Stomach (tissue), 9 donors: ENCODE measurements around the gene PITPNM1. TPM values are rescaled to one million over a fixed set of nuclear protein-coding genes. Genes with fewer than 3 reads are reported as not detected.
"Not testable (repeated sequence)": the region's sequence is repeated elsewhere in the genome, so short reads cannot be mapped to it uniquely, and the experiment has no call there.

Experiments
- DNase-seq, 2 donors: peaks; one replicate each; pipeline versions ENCODE4 v3.0.0 to v3.0.0-alpha.2; 2013 to 2019
- H3K27ac ChIP-seq, 5 donors: fragments of 200-600 bp in 4 of 5; sonication (generic) in 4 of 5; one replicate each; pipeline ENCODE4 v1.5.1; 2013 to 2019; ENCODE audit warnings: mild to moderate bottlenecking in 1 of 5, moderate library complexity in 1 of 5
- H3K27me3 ChIP-seq, 3 donors: fragments of 200-600 bp; sonication (generic); one replicate each; pipeline ENCODE4 v1.5.1; 2017 to 2019; ENCODE audit warnings: mixed run types in 1 of 3
- H3K36me3 ChIP-seq, 4 donors: fragments of 200-600 bp; sonication (generic); 1 replicate in 3 of 4; 2 replicates in 1 of 4; pipeline ENCODE4 v1.5.1; 2016 to 2019
- H3K4me1 ChIP-seq, 4 donors: fragments of 200-600 bp; sonication (generic); one replicate each; pipeline ENCODE4 v1.5.1; 2016 to 2019
- H3K4me3 ChIP-seq, 4 donors: fragments of 200-600 bp; sonication (generic) in 3 of 4; one replicate each; pipeline ENCODE4 v1.5.1; 2016 to 2019; ENCODE audit warnings: mild to moderate bottlenecking in 1 of 4
- H3K9me3 ChIP-seq, 4 donors: fragments of 200-600 bp; sonication (generic); one replicate each; pipeline ENCODE4 v1.5.1; 2016 to 2019
- EP300 ChIP-seq: sonication (generic); formaldehyde crosslinking; IDR thresholded peaks from one replicate; pipeline ENCODE4 v1.6.1; 2017; ENCODE audit warnings: antibody characterized with exemption
- POLR2A ChIP-seq, 4 donors: fragments of 450-650 bp; IDR thresholded peaks; one replicate each; pipeline ENCODE4 v1.6.1; 2016; ENCODE audit warnings: antibody characterized with exemption in 4 of 4, control low read depth in 2 of 4, mild to moderate bottlenecking in 1 of 4, moderate library complexity in 1 of 4
- POLR2AphosphoS5 ChIP-seq, 3 donors: sonication (generic); formaldehyde crosslinking; IDR thresholded peaks; one replicate each; pipeline ENCODE4 v1.6.1; 2016; ENCODE audit warnings: antibody characterized with exemption in 3 of 3
- WGBS, 5 donors: extraction: QIAGEN DNeasy Blood & Tissue Kit in 3 of 5; methylation state at CpG; one replicate each; pipeline versions ENCODE4 v1.1.5 to v1.1.7; 2013 to 2018; 5-methylcytosine and 5-hydroxymethylcytosine counted together
- intact Hi-C: fragments of 100-400 bp; cut with DNase I; formaldehyde crosslinking; loops from one replicate; pipeline ENCODE4 v1.15.1; 2023; ENCODE audit warnings: low total_unique reads
- polyA plus RNA-seq, 3 donors: library from polyadenylated mRNA; stranded (reverse); fragments of 200-250 nt; gene quantifications; one replicate each; pipeline ENCODE4 v1.2.3, GENCODE V29; 2013
- total RNA-seq, 5 donors: library from RNA; depleted of rRNA; stranded (reverse); fragments of >200 nt; gene quantifications; one replicate each; pipeline versions ENCODE4 v1.1.0 to v1.2.3, GENCODE V29; 2014 to 2016
- TF ChIP-seq, protein P1 (sequence below), 7 experiments: fragments of 450-650 bp in 4 of 7; fragments of 200-600 bp in 3 of 7; sonication (generic) in 3 of 7; IDR thresholded peaks; one replicate each; pipeline ENCODE4 v1.5.1; 2016 to 2019; ENCODE audit warnings: antibody characterized with exemption in 7 of 7, control low read depth in 2 of 7, mild to moderate bottlenecking in 1 of 7
- donor health status: healthy with polysubstance abuse.
- donor health status: Bipolar disorder and iron deficiency.
- donor health status: healthy.

Gene PITPNM1
- total and polyA plus RNA-seq, 8 donors = 12.3 to 133 (median 21.1) TPM

DNA sequence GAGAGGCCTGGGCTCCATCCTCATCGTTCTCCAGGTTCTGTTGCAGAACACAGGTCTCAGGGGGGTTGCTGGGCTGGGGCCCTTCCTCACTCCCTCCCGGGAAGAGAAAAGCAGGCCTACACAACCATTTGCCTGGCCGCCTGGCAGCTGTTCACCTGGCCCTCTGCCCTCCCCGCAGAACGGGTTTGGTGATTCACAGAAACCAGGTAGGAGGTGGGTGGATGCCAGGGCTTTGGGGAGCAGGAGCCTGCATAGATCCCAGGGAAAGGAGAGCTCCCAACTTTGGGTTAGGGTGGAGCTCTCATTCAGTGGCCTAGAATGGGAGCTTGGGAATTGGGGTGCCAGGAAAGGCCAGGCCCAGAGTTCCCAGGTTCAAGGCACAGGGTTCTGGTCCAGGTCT is 37.1 kb downstream of the PITPNM1 start:
- peak overlapping the region; percentile 85 to 96 (median 92) for H3K27ac ChIP-seq
- no peaks in the 10 kb centered on the region for H3K9me3 ChIP-seq
- DNase-seq = peak; percentile 83 to 96
- peaks cover 37 to 58% (median 55%) of the 10 kb centered on the region in 4 donors for H3K4me1 ChIP-seq
- no peaks in the 10 kb centered on the region for H3K27me3 ChIP-seq
- intact Hi-C loops = no loop called here
- 7 to 24% (median 12%) methylated on average over 5 of the region's 5 CpGs; no CpG with 5 or more reads in 1 of the 5 donors for WGBS, 5 donors
- H3K36me3 ChIP-seq = peaks cover 0 to 5% (median 2%) of the 10 kb centered on the region in 4 donors
- TF ChIP-seq, protein P1, sequence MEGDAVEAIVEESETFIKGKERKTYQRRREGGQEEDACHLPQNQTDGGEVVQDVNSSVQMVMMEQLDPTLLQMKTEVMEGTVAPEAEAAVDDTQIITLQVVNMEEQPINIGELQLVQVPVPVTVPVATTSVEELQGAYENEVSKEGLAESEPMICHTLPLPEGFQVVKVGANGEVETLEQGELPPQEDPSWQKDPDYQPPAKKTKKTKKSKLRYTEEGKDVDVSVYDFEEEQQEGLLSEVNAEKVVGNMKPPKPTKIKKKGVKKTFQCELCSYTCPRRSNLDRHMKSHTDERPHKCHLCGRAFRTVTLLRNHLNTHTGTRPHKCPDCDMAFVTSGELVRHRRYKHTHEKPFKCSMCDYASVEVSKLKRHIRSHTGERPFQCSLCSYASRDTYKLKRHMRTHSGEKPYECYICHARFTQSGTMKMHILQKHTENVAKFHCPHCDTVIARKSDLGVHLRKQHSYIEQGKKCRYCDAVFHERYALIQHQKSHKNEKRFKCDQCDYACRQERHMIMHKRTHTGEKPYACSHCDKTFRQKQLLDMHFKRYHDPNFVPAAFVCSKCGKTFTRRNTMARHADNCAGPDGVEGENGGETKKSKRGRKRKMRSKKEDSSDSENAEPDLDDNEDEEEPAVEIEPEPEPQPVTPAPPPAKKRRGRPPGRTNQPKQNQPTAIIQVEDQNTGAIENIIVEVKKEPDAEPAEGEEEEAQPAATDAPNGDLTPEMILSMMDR (IDR thresholded peaks at IDR 0.05) = no peak
- TF ChIP-seq EP300 (no peak), POLR2AphosphoS5 (IDR thresholded peaks at IDR 0.05) (peak in 2 of 3 donors; percentile 77 to 83)
- peak overlapping the region; percentile 82 to 95 (median 88) for H3K4me3 ChIP-seq

DNA sequence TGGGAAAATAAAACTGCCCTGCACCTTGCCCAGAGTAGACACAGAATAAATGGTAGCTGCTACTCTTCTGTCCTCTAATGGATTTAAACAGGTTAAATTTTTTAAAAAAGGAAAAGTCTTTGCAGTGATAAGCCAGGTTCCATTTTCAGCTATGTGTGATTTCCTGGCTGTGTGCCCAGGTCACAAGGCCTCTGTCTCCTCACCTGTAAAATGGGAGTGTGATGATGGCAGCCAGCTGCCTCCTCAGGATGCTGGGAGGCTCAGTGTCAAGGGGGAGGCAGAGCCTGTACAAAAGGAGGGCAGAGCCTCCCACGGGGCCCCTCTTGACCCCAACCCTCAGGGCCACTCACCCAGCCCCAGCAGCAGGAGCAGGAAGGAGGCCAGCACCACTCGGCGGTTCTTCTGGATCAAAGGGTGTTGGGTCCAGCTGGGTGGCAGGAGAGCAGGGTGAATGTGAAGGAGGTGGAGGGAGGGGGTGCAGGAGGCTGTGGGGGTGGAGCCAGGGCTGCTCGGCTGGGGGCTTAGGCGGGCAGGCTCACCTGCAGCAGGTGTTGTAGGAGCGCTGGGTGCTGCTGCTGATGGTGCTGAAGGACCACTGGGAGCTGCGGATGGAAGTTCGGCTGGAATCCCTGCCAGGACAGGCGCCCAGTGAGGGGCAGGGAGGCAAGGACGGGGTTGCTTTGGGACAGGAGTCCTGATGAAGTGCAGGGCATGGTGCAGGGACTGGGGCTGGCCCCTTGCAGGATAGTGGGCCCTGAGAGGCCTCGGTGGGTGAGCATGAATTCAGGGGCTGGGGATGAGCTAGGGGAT is 38.0 kb downstream of the PITPNM1 start:
- Histone ChIP-seq H3K9me3 (no peaks in the 10 kb centered on the region), H3K36me3 (peaks cover 0 to 5% (median 2%) of the 10 kb centered on the region in 4 donors), H3K27me3 (no peaks in the 10 kb centered on the region), H3K4me3 (peak overlapping the region in 3 of 4 donors; percentile 82 to 95 (median 91)), H3K27ac (peak overlapping the region; percentile 85 to 96 (median 94)), H3K4me1 (peaks cover 37 to 58% (median 55%) of the 10 kb centered on the region in 4 donors)
- DNase-seq = no peak
- intact Hi-C loops = no loop called here
- TF ChIP-seq EP300 (no peak), POLR2AphosphoS5 (IDR thresholded peaks at IDR 0.05) (no peak), POLR2A (IDR thresholded peaks at IDR 0.05) (no peak)
- TF ChIP-seq, protein P1 (IDR thresholded peaks at IDR 0.05) = no peak
- WGBS, 5 donors = 36 to 57% (median 48%) methylated on average over 10 to 11 of the region's 11 CpGs

DNA sequence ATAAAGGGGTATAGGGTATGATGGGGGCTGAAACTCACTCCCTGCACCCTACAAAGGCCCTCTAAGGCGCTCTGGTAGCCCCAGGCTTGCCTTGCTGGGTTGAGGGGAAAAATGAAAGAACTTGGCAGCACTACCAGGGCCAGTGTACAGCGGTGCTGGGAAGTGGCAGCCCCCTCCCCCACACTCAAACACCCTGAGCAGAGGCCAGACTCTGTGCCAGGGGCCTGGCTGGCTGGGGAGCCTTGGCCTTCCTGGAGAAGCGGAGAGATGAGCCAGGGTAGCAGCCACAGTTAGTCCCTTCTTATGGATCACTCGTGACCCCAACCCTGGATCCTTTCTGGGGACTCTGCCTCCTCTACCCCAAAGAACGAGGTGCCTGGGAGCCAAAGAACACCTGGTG is 38.8 kb downstream of the PITPNM1 start:
- WGBS, 5 donors = 60 to 81% (median 72%) methylated on average over 4 to 5 of the region's 5 CpGs
- Histone ChIP-seq H3K4me3 (no peak overlapping the region), H3K36me3 (peaks cover 0 to 5% (median 2%) of the 10 kb centered on the region in 4 donors), H3K4me1 (peaks cover 37 to 58% (median 55%) of the 10 kb centered on the region in 4 donors), H3K9me3 (no peaks in the 10 kb centered on the region), H3K27me3 (no peaks in the 10 kb centered on the region), H3K27ac (peak overlapping the region; percentile 90 to 98 (median 95))
- no peak for DNase-seq
- intact Hi-C loops = no loop called here
- no peak for TF ChIP-seq EP300
- TF ChIP-seq POLR2A (IDR thresholded peaks at IDR 0.05) = no peak
- TF ChIP-seq, protein P1 (IDR thresholded peaks at IDR 0.05) = no peak
- no peak for TF ChIP-seq POLR2AphosphoS5 (IDR thresholded peaks at IDR 0.05)

DNA sequence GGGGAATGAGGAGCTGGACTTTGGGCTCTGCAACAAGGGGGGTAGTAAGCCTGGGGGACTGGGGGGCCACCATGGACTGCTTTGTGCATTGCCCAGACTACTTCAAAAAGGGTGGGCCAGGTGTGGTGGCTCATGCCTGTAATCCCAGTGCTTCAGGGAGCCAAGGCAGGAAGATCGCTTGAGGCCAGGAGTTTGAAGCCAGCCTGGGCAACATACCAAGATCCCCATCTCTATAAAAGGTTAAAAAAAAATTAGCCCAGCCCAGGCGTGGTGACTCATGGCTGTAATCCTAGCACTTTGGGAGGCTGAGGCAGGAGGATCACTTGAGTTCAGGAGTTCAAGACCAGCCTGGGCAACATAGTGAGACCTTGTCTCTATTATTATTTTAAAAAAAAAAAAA is 39.6 kb downstream of the PITPNM1 start:
- H3K4me3 ChIP-seq = peak overlapping the region in 3 of 4 donors; percentile 54 to 64 (median 56)
- not testable (repeated sequence) for H3K27me3 ChIP-seq

DNA sequence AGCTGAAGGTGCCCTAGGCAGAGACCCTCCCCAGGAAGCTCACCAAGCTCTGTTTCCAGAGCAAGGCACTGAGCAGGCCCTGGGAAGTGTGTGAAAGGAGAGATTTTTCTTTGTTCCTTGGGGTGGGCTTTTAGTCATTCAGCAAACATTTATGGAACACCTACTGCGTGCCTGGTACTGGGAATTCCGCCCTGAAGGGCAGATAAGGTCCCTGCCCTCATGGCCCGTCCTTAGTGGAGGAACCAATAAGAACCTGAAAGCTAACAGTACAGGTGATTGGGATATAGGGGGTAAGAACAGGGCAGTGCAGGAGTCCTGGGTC is 40.0 kb downstream of the PITPNM1 start:
- intact Hi-C loops = no loop called here
- H3K27me3 ChIP-seq = no peaks in the 10 kb centered on the region
- H3K4me1 ChIP-seq = peaks cover 37 to 58% (median 55%) of the 10 kb centered on the region in 4 donors
- H3K9me3 ChIP-seq = no peaks in the 10 kb centered on the region
- peak overlapping the region; percentile 90 to 98 (median 95) for H3K27ac ChIP-seq
- TF ChIP-seq EP300 = no peak
- TF ChIP-seq, protein P1 (IDR thresholded peaks at IDR 0.05) = no peak
- no peak for TF ChIP-seq POLR2A (IDR thresholded peaks at IDR 0.05)
- peak in 1 of 3 donors; percentile 54 for TF ChIP-seq POLR2AphosphoS5 (IDR thresholded peaks at IDR 0.05)
- 27 to 45% (median 29%) methylated on average over 3 of the region's 3 CpGs for WGBS, 5 donors
- peaks cover 0 to 5% (median 2%) of the 10 kb centered on the region in 4 donors for H3K36me3 ChIP-seq
- peak overlapping the region; percentile 54 to 69 (median 60) for H3K4me3 ChIP-seq
- DNase-seq = peak; percentile 51 to 55

More for the DNA sequence above, 39.6 kb downstream of the PITPNM1 start:
- H3K9me3 ChIP-seq, DNase-seq, intact Hi-C loops, H3K36me3 ChIP-seq: not testable (repeated sequence)
- H3K27ac ChIP-seq = peak overlapping the region; percentile 90 to 98 (median 95)
- WGBS, 5 donors = 40 to 56% (median 45%) methylated on average over 2 of the region's 2 CpGs
- peaks cover 37 to 58% (median 55%) of the 10 kb centered on the region in 4 donors for H3K4me1 ChIP-seq
